ENCODE results near the gene MCTP1. TPM values are rescaled to one million over a fixed set of nuclear protein-coding genes. Genes with fewer than 3 reads are reported as not detected.

MCTP1 gene
- total RNA-seq, 1 experiment from 2014 or later: 0.41 TPM

DNA sequence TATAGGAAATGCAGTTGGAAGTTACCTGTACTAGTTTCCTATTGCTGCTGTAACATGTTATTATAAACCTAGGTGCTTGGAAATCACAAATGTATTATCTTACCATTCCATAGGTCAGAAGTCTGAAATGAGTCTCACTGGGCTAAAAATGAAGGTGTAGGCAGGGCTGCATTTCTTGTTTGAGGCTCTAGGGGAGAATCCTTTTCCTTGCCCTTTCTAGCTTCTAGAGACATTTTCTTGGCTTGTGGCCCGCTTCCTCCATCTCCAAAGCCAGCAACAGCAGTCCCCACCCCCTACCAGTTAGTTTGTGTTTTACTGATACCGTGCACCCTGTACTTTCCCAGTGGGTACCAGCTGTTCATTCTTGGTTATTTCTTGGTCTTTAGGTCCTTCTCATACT, 513.2 kb downstream of the MCTP1 start:
- H3K36me3 ChIP-seq (ENCODE audit: insufficient read depth, low read length): no peaks in the 10 kb centered on the region
- no peak overlapping the region for H3K9ac ChIP-seq (ENCODE audit: low read length)
- H2AFZ ChIP-seq (ENCODE audit: low read length): no peak overlapping the region
- H3K4me1 ChIP-seq (ENCODE audit: low read length): no peaks in the 10 kb centered on the region
- no peak overlapping the region for H3K27ac ChIP-seq (ENCODE audit: low read length)
- no peak for DNase-seq
- no peaks in the 10 kb centered on the region for H4K20me1 ChIP-seq (ENCODE audit: insufficient read depth, low read depth, low read length)
- H3K4me2 ChIP-seq (ENCODE audit: low read depth, low read length, poor library complexity, severe bottlenecking): no peak overlapping the region
- H3K27me3 ChIP-seq (ENCODE audit: low read length): no peaks in the 10 kb centered on the region
- no peaks in the 10 kb centered on the region for H3K9me2 ChIP-seq (replicated peaks; ENCODE audit: insufficient read depth, low read length)
- no peak overlapping the region for H3K4me3 ChIP-seq (ENCODE audit: low read length)
- H3K79me2 ChIP-seq (ENCODE audit: low read length): no peaks in the 10 kb centered on the region
- no peaks in the 10 kb centered on the region for H3K9me3 ChIP-seq (ENCODE audit: low read length)

DNA sequence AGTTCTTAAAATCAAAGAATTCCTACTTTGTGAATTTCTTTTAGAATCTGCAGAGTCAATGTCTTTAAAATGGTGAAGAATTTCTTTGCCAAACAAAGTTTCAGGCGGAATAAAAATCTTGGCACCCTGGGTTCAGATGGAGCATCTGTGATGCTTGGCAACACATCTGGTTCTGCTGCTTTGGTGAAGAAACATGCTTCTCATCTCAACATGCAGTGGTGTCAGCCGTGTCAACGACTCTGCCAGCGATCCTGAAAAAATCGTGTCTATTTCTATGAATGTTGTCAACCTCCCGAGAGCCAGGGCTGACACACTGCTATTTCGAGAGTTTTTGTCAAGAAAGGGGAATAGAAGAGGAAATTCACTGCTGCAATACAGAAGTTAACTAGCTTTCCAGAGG, 514.9 kb downstream of the MCTP1 start:
- no peak overlapping the region for H3K4me2 ChIP-seq (ENCODE audit: low read depth, low read length, poor library complexity, severe bottlenecking)
- H3K4me1 ChIP-seq (ENCODE audit: low read length): no peaks in the 10 kb centered on the region
- H3K4me3 ChIP-seq (ENCODE audit: low read length): no peak overlapping the region
- H4K20me1 ChIP-seq (ENCODE audit: insufficient read depth, low read depth, low read length): no peaks in the 10 kb centered on the region
- H3K9ac ChIP-seq (ENCODE audit: low read length): no peak overlapping the region
- no peaks in the 10 kb centered on the region for H3K36me3 ChIP-seq (ENCODE audit: insufficient read depth, low read length)
- H3K9me3 ChIP-seq (ENCODE audit: low read length): no peaks in the 10 kb centered on the region
- H3K9me2 ChIP-seq (replicated peaks; ENCODE audit: insufficient read depth, low read length): no peaks in the 10 kb centered on the region
- H2AFZ ChIP-seq (ENCODE audit: low read length): no peak overlapping the region
- H3K27me3 ChIP-seq (ENCODE audit: low read length): no peaks in the 10 kb centered on the region
- no peak overlapping the region for H3K27ac ChIP-seq (ENCODE audit: low read length)
- no peaks in the 10 kb centered on the region for H3K79me2 ChIP-seq (ENCODE audit: low read length)
- no peak for DNase-seq

DNA sequence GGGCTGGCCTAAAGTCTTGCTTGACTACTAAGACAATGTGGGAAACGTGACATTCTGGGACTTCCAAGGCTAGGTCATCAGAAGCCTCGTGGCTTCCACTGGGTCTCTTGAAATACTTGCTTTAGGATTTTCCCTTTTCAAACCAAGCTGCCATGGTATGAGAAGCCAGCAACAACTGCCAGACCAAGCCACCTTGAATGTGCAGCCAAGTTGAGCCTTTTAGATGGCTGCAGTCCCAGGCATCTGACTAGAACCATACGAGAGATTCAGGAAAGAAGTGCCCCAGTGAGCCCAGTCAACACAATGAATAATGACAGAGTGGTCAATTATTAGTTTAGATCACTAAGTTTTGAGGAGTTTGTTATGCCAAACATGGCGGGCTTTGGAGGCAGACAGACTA, 523.1 kb downstream of the MCTP1 start:
- Histone ChIP-seq H3K4me1 (ENCODE audit: low read length) (no peaks in the 10 kb centered on the region), H3K27ac (ENCODE audit: low read length) (no peak overlapping the region), H3K36me3 (ENCODE audit: insufficient read depth, low read length) (no peaks in the 10 kb centered on the region), H2AFZ (ENCODE audit: low read length) (no peak overlapping the region), H4K20me1 (ENCODE audit: insufficient read depth, low read depth, low read length) (no peaks in the 10 kb centered on the region), H3K27me3 (ENCODE audit: low read length) (no peaks in the 10 kb centered on the region), H3K9me2 (replicated peaks; ENCODE audit: insufficient read depth, low read length) (no peaks in the 10 kb centered on the region), H3K4me3 (ENCODE audit: low read length) (no peak overlapping the region), H3K4me2 (ENCODE audit: low read depth, low read length, poor library complexity, severe bottlenecking) (no peak overlapping the region), H3K9me3 (ENCODE audit: low read length) (no peaks in the 10 kb centered on the region), H3K9ac (ENCODE audit: low read length) (no peak overlapping the region), H3K79me2 (ENCODE audit: low read length) (no peaks in the 10 kb centered on the region)
- no peak for DNase-seq

- H3K27me3 ChIP-seq (ENCODE audit: low read length): no peaks in the 10 kb centered on the region
- no peak overlapping the region for H3K4me2 ChIP-seq (ENCODE audit: low read depth, low read length, poor library complexity, severe bottlenecking)
- H3K4me1 ChIP-seq (ENCODE audit: low read length): no peaks in the 10 kb centered on the region
- H3K9ac ChIP-seq (ENCODE audit: low read length): no peak overlapping the region
- no peak overlapping the region for H2AFZ ChIP-seq (ENCODE audit: low read length)
- no peak overlapping the region for H3K4me3 ChIP-seq (ENCODE audit: low read length)
- H3K27ac ChIP-seq (ENCODE audit: low read length): no peak overlapping the region
- no peaks in the 10 kb centered on the region for H3K36me3 ChIP-seq (ENCODE audit: insufficient read depth, low read length)
- no peaks in the 10 kb centered on the region for H3K9me3 ChIP-seq (ENCODE audit: low read length)
- no peaks in the 10 kb centered on the region for H3K9me2 ChIP-seq (replicated peaks; ENCODE audit: insufficient read depth, low read length)
- no peaks in the 10 kb centered on the region for H4K20me1 ChIP-seq (ENCODE audit: insufficient read depth, low read depth, low read length)
- no peak for DNase-seq
- H3K79me2 ChIP-seq (ENCODE audit: low read length): no peaks in the 10 kb centered on the region
Measured at GRCh38 chr5:94761055-94761454, 523.8 kb downstream of the MCTP1 start.

GRCh38 chr5:94759961-94760360, 524.9 kb downstream of the MCTP1 start:
- H3K4me3 ChIP-seq (ENCODE audit: low read length): no peak overlapping the region
- no peaks in the 10 kb centered on the region for H3K4me1 ChIP-seq (ENCODE audit: low read length)
- DNase-seq: no peak
- H3K79me2 ChIP-seq (ENCODE audit: low read length): no peaks in the 10 kb centered on the region
- no peaks in the 10 kb centered on the region for H3K27me3 ChIP-seq (ENCODE audit: low read length)
- no peak overlapping the region for H2AFZ ChIP-seq (ENCODE audit: low read length)
- no peak overlapping the region for H3K27ac ChIP-seq (ENCODE audit: low read length)
- H3K4me2 ChIP-seq (ENCODE audit: low read depth, low read length, poor library complexity, severe bottlenecking): no peak overlapping the region
- no peaks in the 10 kb centered on the region for H4K20me1 ChIP-seq (ENCODE audit: insufficient read depth, low read depth, low read length)
- no peak overlapping the region for H3K9ac ChIP-seq (ENCODE audit: low read length)
- H3K9me2 ChIP-seq (replicated peaks; ENCODE audit: insufficient read depth, low read length): no peaks in the 10 kb centered on the region
- no peaks in the 10 kb centered on the region for H3K36me3 ChIP-seq (ENCODE audit: insufficient read depth, low read length)
- H3K9me3 ChIP-seq (ENCODE audit: low read length): no peaks in the 10 kb centered on the region

DNA sequence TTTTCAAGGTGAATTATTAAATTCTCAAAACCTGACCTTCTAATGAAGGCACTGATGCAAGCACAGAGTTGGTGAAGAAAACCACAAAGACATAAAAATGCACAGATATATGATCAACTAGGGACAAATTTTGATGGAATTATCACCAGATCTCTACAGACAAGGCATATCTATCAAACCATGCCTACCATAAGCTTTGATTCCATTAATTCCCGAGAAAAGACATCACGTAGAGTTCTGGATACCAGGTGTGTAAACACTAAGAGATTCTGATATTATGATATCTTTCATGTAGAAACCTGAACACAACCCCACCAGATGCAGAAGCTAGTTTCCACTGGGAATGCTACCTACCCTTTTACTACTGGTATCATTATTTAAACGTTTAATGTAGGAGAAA, 525.9 kb downstream of the MCTP1 start:
- Histone ChIP-seq H3K4me3 (ENCODE audit: low read length) (no peak overlapping the region), H3K36me3 (ENCODE audit: insufficient read depth, low read length) (no peaks in the 10 kb centered on the region), H3K4me1 (ENCODE audit: low read length) (no peaks in the 10 kb centered on the region), H3K27ac (ENCODE audit: low read length) (no peak overlapping the region), H3K9me2 (replicated peaks; ENCODE audit: insufficient read depth, low read length) (no peaks in the 10 kb centered on the region), H3K9ac (ENCODE audit: low read length) (no peak overlapping the region), H4K20me1 (ENCODE audit: insufficient read depth, low read depth, low read length) (no peaks in the 10 kb centered on the region), H3K79me2 (ENCODE audit: low read length) (no peaks in the 10 kb centered on the region), H2AFZ (ENCODE audit: low read length) (no peak overlapping the region), H3K4me2 (ENCODE audit: low read depth, low read length, poor library complexity, severe bottlenecking) (no peak overlapping the region), H3K27me3 (ENCODE audit: low read length) (no peaks in the 10 kb centered on the region), H3K9me3 (ENCODE audit: low read length) (no peaks in the 10 kb centered on the region)
- DNase-seq: no peak

DNA sequence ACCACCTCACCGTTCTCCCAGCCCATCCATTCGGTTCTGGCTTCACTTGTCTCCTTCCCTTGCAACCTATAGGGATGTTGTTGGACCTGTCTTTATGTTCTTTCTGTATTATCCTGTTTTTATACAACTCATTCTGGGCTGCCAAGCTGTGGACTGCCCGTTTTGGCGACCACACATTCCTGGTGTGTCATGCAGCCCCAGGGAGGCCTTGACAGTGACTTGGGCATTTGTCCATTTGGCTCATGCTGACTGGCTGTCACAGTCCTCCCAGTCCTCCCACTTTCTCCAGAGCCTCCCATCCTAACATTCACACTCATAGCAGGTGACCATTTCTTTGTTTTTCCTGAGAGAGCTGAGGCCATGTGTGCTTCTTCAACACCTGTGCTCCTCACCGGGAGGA, 530.1 kb downstream of the MCTP1 start:
- H3K27me3 ChIP-seq (ENCODE audit: low read length): no peaks in the 10 kb centered on the region
- no peaks in the 10 kb centered on the region for H3K9me2 ChIP-seq (replicated peaks; ENCODE audit: insufficient read depth, low read length)
- no peak overlapping the region for H3K27ac ChIP-seq (ENCODE audit: low read length)
- no peaks in the 10 kb centered on the region for H3K79me2 ChIP-seq (ENCODE audit: low read length)
- H3K4me3 ChIP-seq (ENCODE audit: low read length): no peak overlapping the region
- no peaks in the 10 kb centered on the region for H3K9me3 ChIP-seq (ENCODE audit: low read length)
- H3K4me2 ChIP-seq (ENCODE audit: low read depth, low read length, poor library complexity, severe bottlenecking): no peak overlapping the region
- no peaks in the 10 kb centered on the region for H3K4me1 ChIP-seq (ENCODE audit: low read length)
- no peaks in the 10 kb centered on the region for H4K20me1 ChIP-seq (ENCODE audit: insufficient read depth, low read depth, low read length)
- no peak overlapping the region for H3K9ac ChIP-seq (ENCODE audit: low read length)
- H3K36me3 ChIP-seq (ENCODE audit: insufficient read depth, low read length): no peaks in the 10 kb centered on the region
- H2AFZ ChIP-seq (ENCODE audit: low read length): no peak overlapping the region
- no peak for DNase-seq

DNA sequence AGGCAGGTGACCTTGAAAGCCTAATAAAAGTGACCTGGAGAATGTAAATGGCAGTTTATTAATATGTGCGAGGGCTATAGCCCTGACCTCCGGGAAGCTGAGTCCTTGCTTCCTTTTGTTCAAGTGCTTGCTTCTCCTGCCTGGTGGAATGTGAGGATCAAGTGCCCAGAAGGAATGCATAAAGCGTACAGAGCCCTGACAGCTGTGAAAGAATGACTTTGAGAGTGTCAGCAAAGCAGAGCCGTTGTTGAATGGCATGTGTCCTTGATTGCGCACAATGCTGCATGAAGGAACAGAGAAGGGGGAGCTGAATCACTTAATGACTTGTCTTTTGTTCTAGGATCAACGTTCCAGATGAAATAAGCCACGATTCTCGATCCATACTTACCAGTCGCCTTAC, 533.4 kb downstream of the MCTP1 start:
- Histone ChIP-seq H3K4me2 (ENCODE audit: low read depth, low read length, poor library complexity, severe bottlenecking) (no peak overlapping the region), H3K79me2 (ENCODE audit: low read length) (no peaks in the 10 kb centered on the region), H3K27ac (ENCODE audit: low read length) (no peak overlapping the region), H4K20me1 (ENCODE audit: insufficient read depth, low read depth, low read length) (no peaks in the 10 kb centered on the region), H3K4me3 (ENCODE audit: low read length) (no peak overlapping the region), H2AFZ (ENCODE audit: low read length) (no peak overlapping the region), H3K9ac (ENCODE audit: low read length) (no peak overlapping the region), H3K9me3 (ENCODE audit: low read length) (no peaks in the 10 kb centered on the region), H3K4me1 (ENCODE audit: low read length) (peaks cover 6% of the 10 kb centered on the region), H3K36me3 (ENCODE audit: insufficient read depth, low read length) (no peaks in the 10 kb centered on the region), H3K27me3 (ENCODE audit: low read length) (no peaks in the 10 kb centered on the region), H3K9me2 (replicated peaks; ENCODE audit: insufficient read depth, low read length) (no peaks in the 10 kb centered on the region)
- DNase-seq: no peak

- H3K9ac ChIP-seq (ENCODE audit: low read length): no peak overlapping the region
Measured at GRCh38 chr5:94750681-94751080, 534.2 kb downstream of the MCTP1 start.

More at GRCh38 chr5:94750681-94751080, 534.2 kb downstream of the MCTP1 start:
- H3K9me2 ChIP-seq (replicated peaks; ENCODE audit: insufficient read depth, low read length): no peaks in the 10 kb centered on the region
- H3K4me2 ChIP-seq (ENCODE audit: low read depth, low read length, poor library complexity, severe bottlenecking): no peak overlapping the region
- no peak overlapping the region for H3K4me3 ChIP-seq (ENCODE audit: low read length)
- H4K20me1 ChIP-seq (ENCODE audit: insufficient read depth, low read depth, low read length): no peaks in the 10 kb centered on the region
- no peak for DNase-seq
- H2AFZ ChIP-seq (ENCODE audit: low read length): no peak overlapping the region
- peaks cover 13% of the 10 kb centered on the region for H3K4me1 ChIP-seq (ENCODE audit: low read length)
- H3K27me3 ChIP-seq (ENCODE audit: low read length): no peaks in the 10 kb centered on the region
- no peak overlapping the region for H3K27ac ChIP-seq (ENCODE audit: low read length)
- no peaks in the 10 kb centered on the region for H3K9me3 ChIP-seq (ENCODE audit: low read length)
- no peaks in the 10 kb centered on the region for H3K79me2 ChIP-seq (ENCODE audit: low read length)
- no peaks in the 10 kb centered on the region for H3K36me3 ChIP-seq (ENCODE audit: insufficient read depth, low read length)

All from Karpas-422 (cell line).